Right lobe of liver (tissue), 6 donors: ENCODE data around the gene H1-8. TPM values are rescaled to one million over a fixed set of nuclear protein-coding genes. Genes with fewer than 3 reads are reported as not detected.

Experiments used
- ATAC-seq, 4 donors: fragments of 200-7000 bp; cut with Tn5 transposase; one replicate each; pipeline ENCODE4 v1.9.1; 2020; ENCODE audit warnings: mild to moderate bottlenecking in 4 of 4, moderate library complexity in 4 of 4
- DNase-seq, 3 donors: peaks; one replicate each; pipeline ENCODE4 v3.0.0-alpha.2; 2020
- H3K27ac ChIP-seq, 3 donors: fragments of 200-600 bp; one replicate each; pipeline ENCODE4 v1.8.0; 2022
- H3K27me3 ChIP-seq, 2 donors: fragments of 200-600 bp; one replicate each; pipeline ENCODE4 v1.8.0; 2022
- H3K36me3 ChIP-seq, 4 donors: fragments of 200-600 bp; sonication (generic) in 1 of 4; one replicate each; pipeline versions ENCODE4 v1.5.1 to v1.8.0; 2017 to 2022; ENCODE audit warnings: control low read depth in 1 of 4
- H3K4me1 ChIP-seq, 4 donors: fragments of 200-600 bp; sonication (generic) in 1 of 4; one replicate each; pipeline versions ENCODE4 v1.5.1 to v1.8.0; 2017 to 2022; ENCODE audit warnings: control low read depth in 1 of 4
- H3K4me3 ChIP-seq, 3 donors: fragments of 200-600 bp; one replicate each; pipeline ENCODE4 v1.8.0; 2022
- H3K9me3 ChIP-seq, 4 donors: fragments of 200-600 bp; sonication (generic) in 1 of 4; one replicate each; pipeline versions ENCODE4 v1.5.1 to v1.8.0; 2017 to 2022; ENCODE audit warnings: control low read depth in 1 of 4
- POLR2A ChIP-seq: fragments of 450-650 bp; IDR thresholded peaks from one replicate; pipeline ENCODE4 v1.6.1; 2017; ENCODE audit warnings: antibody characterized with exemption, mild to moderate bottlenecking
- WGBS: methylation state at CpG from one replicate; pipeline ENCODE4 v1.1.6; 2018; ENCODE audit warnings: low coverage, low lambda C conversion rate; ENCODE audit not compliant: insufficient coverage; ENCODE audit errors: missing lambda C conversion rate; 5-methylcytosine and 5-hydroxymethylcytosine counted together
- intact Hi-C, 2 donors: fragments of 100-400 bp; cut with DNase I; formaldehyde crosslinking; loops; one replicate each; pipeline versions ENCODE4 v1.11.2 to v1.14.1; 2022
- total RNA-seq, 6 experiments: library from RNA; depleted of rRNA in 2 of 6; stranded (reverse); fragments of >200 nt in 2 of 6; fragmentation: NEBNext Ultra II Directional in 3 of 6; extraction: Animal tissue kit (Norgen Biotek cat#: 25700) in 3 of 6; gene quantifications; one replicate each; pipeline versions ENCODE4 v1.1.0 to v1.2.4, GENCODE V29; 2016 to 2023
- TF ChIP-seq, protein P1 (sequence below), 4 donors: fragments of 200-600 bp in 3 of 4; fragments of 450-650 bp in 1 of 4; IDR thresholded peaks; one replicate each; pipeline versions ENCODE4 v1.5.1 to v1.8.0; 2016 to 2022; ENCODE audit warnings: antibody characterized with exemption in 4 of 4, mild to moderate bottlenecking in 2 of 4
- donor health status: DM: no; HTN: yes; CAD: no.
- donor health status: DM: no; HTN: no; CAD: no.
- donor health status: DM: no; HTN: no; CAD: no.
- donor health status: DM: no; HTN: yes; CAD: no.
- donor health status: DM: no; HTN: yes; CAD: no.

Gene H1-8
- total RNA-seq, 6 experiments from 2014 or later: not detected

DNA sequence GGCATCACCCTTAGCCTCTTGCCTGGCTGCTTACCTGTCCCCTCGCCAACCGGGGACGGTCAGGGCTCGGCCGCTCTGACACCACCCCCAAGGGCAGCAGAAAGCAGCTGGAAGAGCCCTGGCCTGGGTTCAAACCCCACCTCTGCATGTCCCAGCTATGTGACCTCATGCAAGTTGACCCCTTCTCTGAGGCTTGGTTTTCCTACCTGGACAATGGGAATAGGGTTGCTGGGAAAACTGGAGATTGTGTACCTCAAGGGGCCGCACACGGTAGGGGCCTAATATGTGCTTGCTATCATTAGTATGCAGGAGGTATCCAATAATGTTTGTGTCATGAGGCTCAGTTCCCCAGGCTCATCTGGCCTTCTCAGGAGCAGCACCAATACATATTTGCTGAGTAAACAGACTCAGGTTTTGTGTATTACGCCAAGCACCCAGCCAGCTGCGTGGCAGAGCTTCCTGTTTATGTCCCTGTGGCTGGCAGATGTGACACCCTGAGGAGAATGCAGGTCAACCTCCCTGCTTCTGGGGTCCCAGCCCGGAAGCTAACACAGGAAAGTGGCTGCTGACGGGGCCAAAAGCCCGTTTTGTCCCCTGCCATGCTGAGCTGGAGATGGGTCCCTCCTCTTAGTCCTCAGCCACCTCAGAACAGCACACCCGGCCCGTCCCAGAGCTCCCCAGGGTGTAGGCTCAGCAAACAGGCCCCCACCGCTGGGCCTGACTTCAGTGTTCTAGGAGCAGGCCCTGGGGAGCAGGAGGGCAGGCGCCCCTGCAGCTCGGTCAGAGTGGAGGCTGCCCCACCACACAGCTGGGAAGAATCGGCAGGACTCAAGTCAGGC is 33.8 kb downstream of the H1-8 start:
- no peak overlapping the region for H3K4me3 ChIP-seq
- H3K9me3 ChIP-seq: no peaks in the 10 kb centered on the region
- TF ChIP-seq POLR2A: no peak
- TF ChIP-seq, protein P1, sequence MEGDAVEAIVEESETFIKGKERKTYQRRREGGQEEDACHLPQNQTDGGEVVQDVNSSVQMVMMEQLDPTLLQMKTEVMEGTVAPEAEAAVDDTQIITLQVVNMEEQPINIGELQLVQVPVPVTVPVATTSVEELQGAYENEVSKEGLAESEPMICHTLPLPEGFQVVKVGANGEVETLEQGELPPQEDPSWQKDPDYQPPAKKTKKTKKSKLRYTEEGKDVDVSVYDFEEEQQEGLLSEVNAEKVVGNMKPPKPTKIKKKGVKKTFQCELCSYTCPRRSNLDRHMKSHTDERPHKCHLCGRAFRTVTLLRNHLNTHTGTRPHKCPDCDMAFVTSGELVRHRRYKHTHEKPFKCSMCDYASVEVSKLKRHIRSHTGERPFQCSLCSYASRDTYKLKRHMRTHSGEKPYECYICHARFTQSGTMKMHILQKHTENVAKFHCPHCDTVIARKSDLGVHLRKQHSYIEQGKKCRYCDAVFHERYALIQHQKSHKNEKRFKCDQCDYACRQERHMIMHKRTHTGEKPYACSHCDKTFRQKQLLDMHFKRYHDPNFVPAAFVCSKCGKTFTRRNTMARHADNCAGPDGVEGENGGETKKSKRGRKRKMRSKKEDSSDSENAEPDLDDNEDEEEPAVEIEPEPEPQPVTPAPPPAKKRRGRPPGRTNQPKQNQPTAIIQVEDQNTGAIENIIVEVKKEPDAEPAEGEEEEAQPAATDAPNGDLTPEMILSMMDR (IDR thresholded peaks at IDR 0.05): no peak
- H3K27me3 ChIP-seq: no peaks in the 10 kb centered on the region
- DNase-seq (peak in 2 of 3 donors; percentile 60 to 64), ATAC-seq (peak; percentile 64 to 79 (median 76))
- H3K27ac ChIP-seq: peak overlapping the region; percentile 44 to 68 (median 57)
- no peaks in the 10 kb centered on the region for H3K36me3 ChIP-seq
- peaks cover 0 to 13% (median under 1%) of the 10 kb centered on the region in 4 donors for H3K4me1 ChIP-seq
- intact Hi-C loops: no loop called here
- 20% methylated on average over 4 of the region's 18 CpGs for whole genome bisulfite sequencing

DNA sequence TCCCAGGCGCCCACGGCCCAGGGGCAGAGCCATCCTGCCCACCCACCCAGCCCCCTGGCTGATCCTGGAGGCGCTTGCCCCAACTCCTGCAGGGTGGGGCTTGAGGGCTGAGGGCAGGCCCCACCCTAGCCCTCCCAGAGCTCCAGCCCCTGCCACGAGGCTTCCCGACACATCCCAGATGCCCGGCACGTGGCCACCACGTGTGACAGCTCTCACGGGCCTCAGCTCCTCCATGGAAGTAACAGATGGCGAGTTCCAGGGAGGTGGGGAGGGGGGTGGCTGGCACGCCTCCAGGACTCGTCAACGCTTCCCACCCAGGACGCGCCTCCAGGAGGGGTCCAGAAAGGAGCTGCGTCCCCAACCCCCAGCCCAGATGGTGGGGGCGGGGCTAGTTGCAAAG is 34.4 kb downstream of the H1-8 start:
- intact Hi-C loops: no loop called here
- Histone ChIP-seq H3K4me3 (no peak overlapping the region), H3K36me3 (no peaks in the 10 kb centered on the region), H3K9me3 (no peaks in the 10 kb centered on the region), H3K27ac (peak overlapping the region; percentile 44 to 68 (median 57)), H3K4me1 (peaks cover 0 to 13% (median under 1%) of the 10 kb centered on the region in 4 donors), H3K27me3 (no peaks in the 10 kb centered on the region)
- TF ChIP-seq, protein P1 (IDR thresholded peaks at IDR 0.05): no peak
- TF ChIP-seq POLR2A: no peak
- ATAC-seq: peak; percentile 5 to 32 (median 8)
- DNase-seq: no peak
- WGBS: no CpG with 5 or more reads among the region's 17 CpGs

DNA sequence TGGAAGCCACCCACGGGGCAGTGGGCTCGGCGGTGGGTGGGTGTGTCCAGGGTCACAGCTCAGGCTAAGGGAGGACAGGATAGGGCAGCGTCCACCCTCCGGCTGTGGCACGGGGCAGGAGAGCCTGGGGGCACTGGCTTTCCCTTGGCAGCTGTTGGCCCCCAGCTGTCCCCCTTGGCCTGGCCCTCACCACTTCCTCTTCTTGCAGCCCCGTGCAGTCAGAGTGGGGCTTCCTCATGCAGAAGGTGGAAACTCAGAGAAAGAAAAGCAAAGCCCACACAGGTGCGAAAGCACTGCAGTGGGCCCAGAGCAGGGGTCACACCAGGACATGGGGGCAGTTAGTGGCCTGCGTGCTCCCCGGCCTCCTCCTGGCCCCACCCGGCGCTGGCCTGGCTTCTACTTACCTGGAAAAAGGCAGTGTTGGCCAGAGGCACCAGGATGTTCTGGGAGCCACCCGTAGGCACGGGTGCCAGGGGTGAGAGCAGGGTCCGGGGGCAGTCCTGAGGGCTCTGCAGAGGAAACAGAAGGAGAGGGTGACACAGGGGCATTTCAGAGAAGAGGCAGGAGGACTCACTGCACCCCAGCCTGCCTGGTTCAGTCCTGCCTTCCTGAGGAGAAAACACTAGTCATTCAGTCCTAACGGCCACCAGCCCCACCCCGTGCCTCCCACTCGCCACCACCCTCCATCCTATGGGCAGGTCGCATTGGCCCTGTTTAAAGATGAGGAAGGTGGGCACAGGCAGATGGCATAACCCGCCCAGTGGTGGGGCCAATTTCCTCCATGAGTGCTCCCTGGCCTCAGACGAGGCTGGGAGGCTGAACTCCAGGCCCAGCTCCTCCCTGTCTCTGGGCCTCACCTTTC is 35.2 kb downstream of the H1-8 start:
- Histone ChIP-seq H3K9me3 (no peaks in the 10 kb centered on the region), H3K36me3 (no peaks in the 10 kb centered on the region), H3K4me3 (no peak overlapping the region), H3K27me3 (no peaks in the 10 kb centered on the region), H3K4me1 (peaks cover 0 to 13% (median under 1%) of the 10 kb centered on the region in 4 donors), H3K27ac (peak overlapping the region in 2 of 3 donors; percentile 57 to 68)
- no peak for DNase-seq
- peak; percentile 9 to 51 (median 23) for ATAC-seq
- 60% methylated on average over 7 of the region's 21 CpGs for WGBS
- intact Hi-C loops: no loop called here
- TF ChIP-seq, protein P1 (IDR thresholded peaks at IDR 0.05): no peak
- TF ChIP-seq POLR2A: no peak

DNA sequence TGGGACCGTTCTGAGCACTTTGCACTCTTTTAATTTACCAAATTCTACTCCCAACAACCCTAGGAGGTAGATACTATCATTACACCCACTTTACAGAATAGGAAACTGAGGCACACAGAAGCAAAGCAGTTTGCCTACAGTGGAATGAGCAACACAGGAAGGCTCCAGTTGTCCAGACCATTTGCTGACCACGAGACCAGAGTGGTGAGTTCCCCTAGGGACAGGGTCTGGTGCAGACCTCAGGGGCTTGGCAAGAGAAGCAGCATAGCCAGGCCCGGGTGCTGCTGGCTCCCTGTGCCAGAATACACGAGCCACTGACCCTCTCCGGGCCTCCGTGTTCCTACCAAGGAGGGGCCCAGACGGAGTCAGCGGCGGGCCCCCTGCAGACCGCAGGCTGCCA is 37.0 kb downstream of the H1-8 start:
- Histone ChIP-seq H3K9me3 (no peaks in the 10 kb centered on the region), H3K27me3 (no peaks in the 10 kb centered on the region), H3K27ac (no peak overlapping the region), H3K4me1 (peaks cover 0 to 13% (median under 1%) of the 10 kb centered on the region in 4 donors), H3K4me3 (no peak overlapping the region), H3K36me3 (no peaks in the 10 kb centered on the region)
- TF ChIP-seq, protein P1 (IDR thresholded peaks at IDR 0.05): no peak
- no peak for TF ChIP-seq POLR2A
- no peak for ATAC-seq
- WGBS: 83% methylated on average over 7 of the region's 10 CpGs
- DNase-seq: no peak
- intact Hi-C loops: no loop called here
